Lung (tissue), 4 donors: Measurements from ENCODE around the gene LORICRIN. TPM values are rescaled to one million over a fixed set of nuclear protein-coding genes. Genes with fewer than 3 reads are reported as not detected.

Source experiments
- polyA plus RNA-seq, 2 donors: library from polyadenylated mRNA; stranded (reverse); fragments of 200-250 nt; gene quantifications; one replicate each; pipeline ENCODE4 v1.2.1, GENCODE V29; 2013
- total RNA-seq, 2 donors: library from RNA; depleted of rRNA in 1 of 2; stranded (reverse); fragments of >200 nt in 1 of 2; gene quantifications; one replicate each; pipeline ENCODE4 v1.2.1, GENCODE V29; 2014 to 2021
- donor health status: Bipolar disorder and iron deficiency.
- donor health status: healthy.
- donor health status: DM: yes; HTN: yes; CAD: no.

The LORICRIN gene
- total and polyA plus RNA-seq, 4 donors, result not detected

Other genes starting within 250 kb of the LORICRIN start
- gene SPRR1B, start 228.5 kb upstream of the LORICRIN start, total RNA-seq, result not detected
- 1 to 10 TPM in 1 of 2 donors, under 1 TPM in 1; 0.31 to 1.9 TPM for gene SPRR1B, start 228.5 kb upstream of the LORICRIN start, polyA plus RNA-seq
- not detected for gene SPRR2D, start 218.6 kb upstream of the LORICRIN start, total RNA-seq
- 1 to 10 TPM; 1.0 to 2.5 TPM for gene SPRR2D, start 218.6 kb upstream of the LORICRIN start, polyA plus RNA-seq
- gene SPRR2A, start 202.2 kb upstream of the LORICRIN start, total RNA-seq, result under 1 TPM in 1 of 2 donors, not detected in 1; 0.82 TPM
- 1 to 10 TPM in 1 of 2 donors, not detected in 1; 4.5 TPM for gene SPRR2A, start 202.2 kb upstream of the LORICRIN start, polyA plus RNA-seq
- not detected for gene SPRR2B, start 188.1 kb upstream of the LORICRIN start, total RNA-seq
- not detected for gene SPRR2B, start 188.1 kb upstream of the LORICRIN start, polyA plus RNA-seq
- not detected for gene SPRR2E, start 165.2 kb upstream of the LORICRIN start, total RNA-seq
- gene SPRR2E, start 165.2 kb upstream of the LORICRIN start, polyA plus RNA-seq, result under 1 TPM; 0.33 to 0.60 TPM
- gene SPRR2F, start 146.2 kb upstream of the LORICRIN start, total RNA-seq, result not detected
- under 1 TPM in 1 of 2 donors, not detected in 1; 0.73 TPM for gene SPRR2F, start 146.2 kb upstream of the LORICRIN start, polyA plus RNA-seq
- not detected for gene SPRR2G, start 108.8 kb upstream of the LORICRIN start, total RNA-seq
- gene SPRR2G, start 108.8 kb upstream of the LORICRIN start, polyA plus RNA-seq, result not detected
- not detected for gene LELP1, start 56.3 kb upstream of the LORICRIN start, total RNA-seq
- not detected for gene LELP1, start 56.3 kb upstream of the LORICRIN start, polyA plus RNA-seq
- not detected for gene PRR9, start 42.1 kb upstream of the LORICRIN start, total RNA-seq
- under 1 TPM in 1 of 2 donors, not detected in 1; 0.22 TPM for gene PRR9, start 42.1 kb upstream of the LORICRIN start, polyA plus RNA-seq
- gene PGLYRP3, start 53.3 kb downstream of the LORICRIN start, total RNA-seq, result not detected
- gene PGLYRP3, start 53.3 kb downstream of the LORICRIN start, polyA plus RNA-seq, result not detected
- 1 to 10 TPM; 1.0 to 3.1 TPM for gene PGLYRP4, start 89.2 kb downstream of the LORICRIN start, total RNA-seq
- gene PGLYRP4, start 89.2 kb downstream of the LORICRIN start, polyA plus RNA-seq, result 1 to 10 TPM in 1 of 2 donors, under 1 TPM in 1; 0.18 to 1.0 TPM
- 100 to 1,000 TPM; 394 to 769 TPM for gene S100A9, start 98.2 kb downstream of the LORICRIN start, total RNA-seq
- over 10,000 TPM in 1 of 2 donors, 100 to 1,000 TPM in 1; 550 to 16,342 TPM for gene S100A9, start 98.2 kb downstream of the LORICRIN start, polyA plus RNA-seq
- gene S100A12, start 115.9 kb downstream of the LORICRIN start, total RNA-seq, result 10 to 100 TPM; 14.9 to 31.7 TPM
- 1,000 to 10,000 TPM in 1 of 2 donors, 10 to 100 TPM in 1; 43.9 to 1,191 TPM for gene S100A12, start 115.9 kb downstream of the LORICRIN start, polyA plus RNA-seq
- 100 to 1,000 TPM in 1 of 2 donors, 10 to 100 TPM in 1; 69.8 to 556 TPM for gene S100A8, start 131.4 kb downstream of the LORICRIN start, total RNA-seq
- gene S100A8, start 131.4 kb downstream of the LORICRIN start, polyA plus RNA-seq, result 1,000 to 10,000 TPM in 1 of 2 donors, 100 to 1,000 TPM in 1; 623 to 6,695 TPM
- not detected for gene S100A7A, start 156.8 kb downstream of the LORICRIN start, total RNA-seq
- not detected for gene S100A7A, start 156.8 kb downstream of the LORICRIN start, polyA plus RNA-seq
- gene S100A7, start 201.0 kb downstream of the LORICRIN start, total RNA-seq, result not detected
- under 1 TPM in 1 of 2 donors, not detected in 1; 0.47 TPM for gene S100A7, start 201.0 kb downstream of the LORICRIN start, polyA plus RNA-seq